HepG2 (cell line): ENCODE data around the gene RABGGTA.

ENCODE experiments used
- ATF7-NPFF ChIP-seq: sonication (generic); formaldehyde crosslinking; IDR thresholded peaks from 2 replicates; pipeline ENCODE4 v1.8.1; 2023; ENCODE audit warnings: mild to moderate bottlenecking, low read depth, missing genetic modification reagents, moderate library complexity
- GFI1 ChIP-seq: sonication (generic); formaldehyde crosslinking; IDR thresholded peaks from 2 replicates; pipeline ENCODE4 v1.5.0; 2020; ENCODE audit warnings: missing genetic modification reagents, mild to moderate bottlenecking, borderline replicate concordance
- HINFP ChIP-seq: sonication (generic); formaldehyde crosslinking; IDR thresholded peaks from 2 replicates; pipeline ENCODE4 v1.4.0; 2020; ENCODE audit warnings: low read depth, mild to moderate bottlenecking, missing genetic modification reagents
- MEF2D ChIP-seq: sonication (generic); formaldehyde crosslinking; IDR thresholded peaks from 2 replicates; pipeline ENCODE4 v1.5.1; 2020; ENCODE audit warnings: mild to moderate bottlenecking, missing genetic modification reagents
- NFRKB ChIP-seq: fragments of 450-650 bp; IDR thresholded peaks from 2 replicates; pipeline ENCODE4 v1.6.1; 2017
- POLR2A ChIP-seq, 2 experiments: IDR thresholded peaks; 2 replicates each; pipeline ENCODE4 v1.6.1; 2011; ENCODE audit warnings: low read depth in 2 of 2, low read length in 2 of 2, mild to moderate bottlenecking in 1 of 2, moderate library complexity in 1 of 2; ENCODE audit not compliant: insufficient read depth in 1 of 2
- SIX4 ChIP-seq: sonication (generic); formaldehyde crosslinking; IDR thresholded peaks from 2 replicates; pipeline ENCODE4 v1.4.0; 2020; ENCODE audit warnings: missing genetic modification reagents
- SMAD1 ChIP-seq: sonication (generic); formaldehyde crosslinking; IDR thresholded peaks from 2 replicates; pipeline ENCODE4 v1.4.0; 2020; ENCODE audit warnings: missing genetic modification reagents, low read depth, mild to moderate bottlenecking, borderline replicate concordance
- SNRNP70 ChIP-seq: fragments of 200-400 bp; formaldehyde crosslinking; IDR thresholded peaks from 2 replicates; pipeline ENCODE4 v1.6.1; 2017; ENCODE audit warnings: mild to moderate bottlenecking, low read depth, low read length, moderate library complexity
- TBX2 ChIP-seq: sonication (generic); formaldehyde crosslinking; IDR thresholded peaks from 2 replicates; pipeline ENCODE4 v1.5.0; 2020; ENCODE audit warnings: missing genetic modification reagents, mild to moderate bottlenecking, borderline replicate concordance
- TGIF2 ChIP-seq: IDR thresholded peaks from 2 replicates; pipeline ENCODE4 v1.6.1; 2016; ENCODE audit warnings: control low read depth, missing compliant biosample characterization
- ZNF558 ChIP-seq: sonication (generic); formaldehyde crosslinking; IDR thresholded peaks from 2 replicates; pipeline ENCODE4 v1.9.0; 2022; ENCODE audit warnings: mild to moderate bottlenecking, missing genetic modification reagents, borderline replicate concordance
- ZNF746 ChIP-seq: sonication (generic); formaldehyde crosslinking; IDR thresholded peaks from 2 replicates; pipeline ENCODE4 v1.8.0; 2022; ENCODE audit warnings: mild to moderate bottlenecking, missing genetic modification reagents
- TF ChIP-seq, protein P1 (sequence below): sonication (generic); formaldehyde crosslinking; IDR thresholded peaks from 2 replicates; pipeline ENCODE4 v1.9.0; 2021; ENCODE audit warnings: missing genetic modification reagents, borderline replicate concordance

DNA sequence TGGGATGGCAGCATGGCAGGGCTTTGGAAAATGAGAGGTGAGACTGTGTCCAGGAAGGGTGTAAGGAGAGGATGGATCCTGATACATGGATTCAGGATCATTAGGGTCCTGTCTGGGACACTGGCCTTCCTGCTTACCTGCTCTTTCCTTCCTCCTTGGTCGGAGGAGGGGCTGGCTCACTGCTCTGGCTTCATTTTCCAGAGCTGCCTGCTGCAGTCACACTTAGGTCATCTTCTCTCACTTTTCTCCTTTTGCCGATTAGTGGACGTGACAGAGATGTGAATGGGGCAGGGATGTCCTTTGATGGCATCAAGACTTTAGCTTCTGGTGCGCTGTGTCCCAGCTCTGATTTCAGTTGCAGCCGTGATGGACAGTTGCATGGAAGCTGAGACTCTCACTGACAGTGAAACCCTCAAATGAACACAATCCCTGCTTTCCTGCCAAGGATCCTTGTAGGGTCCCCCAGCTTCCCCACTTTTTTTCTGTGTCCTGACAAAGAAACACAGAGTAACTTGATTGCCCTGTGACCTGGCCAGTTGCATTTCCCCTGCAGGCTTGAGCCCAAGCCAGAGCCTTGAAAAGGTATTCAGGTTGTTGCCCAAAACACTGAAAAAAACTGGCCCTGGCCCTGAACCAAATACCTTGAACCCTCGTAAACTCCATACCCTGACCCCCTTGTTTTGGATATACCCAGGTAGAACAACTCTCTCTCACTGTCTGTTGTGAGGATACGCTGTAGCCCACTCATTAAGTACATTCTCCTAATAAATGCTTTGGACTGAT is 37.1 kb upstream of the RABGGTA start:
- no peak for TF ChIP-seq TBX2 (CRISPR knock-in tag)
- no peak for TF ChIP-seq SMAD1 (CRISPR knock-in tag)
- TF ChIP-seq HINFP (CRISPR knock-in tag), result no peak
- TF ChIP-seq, protein P1, sequence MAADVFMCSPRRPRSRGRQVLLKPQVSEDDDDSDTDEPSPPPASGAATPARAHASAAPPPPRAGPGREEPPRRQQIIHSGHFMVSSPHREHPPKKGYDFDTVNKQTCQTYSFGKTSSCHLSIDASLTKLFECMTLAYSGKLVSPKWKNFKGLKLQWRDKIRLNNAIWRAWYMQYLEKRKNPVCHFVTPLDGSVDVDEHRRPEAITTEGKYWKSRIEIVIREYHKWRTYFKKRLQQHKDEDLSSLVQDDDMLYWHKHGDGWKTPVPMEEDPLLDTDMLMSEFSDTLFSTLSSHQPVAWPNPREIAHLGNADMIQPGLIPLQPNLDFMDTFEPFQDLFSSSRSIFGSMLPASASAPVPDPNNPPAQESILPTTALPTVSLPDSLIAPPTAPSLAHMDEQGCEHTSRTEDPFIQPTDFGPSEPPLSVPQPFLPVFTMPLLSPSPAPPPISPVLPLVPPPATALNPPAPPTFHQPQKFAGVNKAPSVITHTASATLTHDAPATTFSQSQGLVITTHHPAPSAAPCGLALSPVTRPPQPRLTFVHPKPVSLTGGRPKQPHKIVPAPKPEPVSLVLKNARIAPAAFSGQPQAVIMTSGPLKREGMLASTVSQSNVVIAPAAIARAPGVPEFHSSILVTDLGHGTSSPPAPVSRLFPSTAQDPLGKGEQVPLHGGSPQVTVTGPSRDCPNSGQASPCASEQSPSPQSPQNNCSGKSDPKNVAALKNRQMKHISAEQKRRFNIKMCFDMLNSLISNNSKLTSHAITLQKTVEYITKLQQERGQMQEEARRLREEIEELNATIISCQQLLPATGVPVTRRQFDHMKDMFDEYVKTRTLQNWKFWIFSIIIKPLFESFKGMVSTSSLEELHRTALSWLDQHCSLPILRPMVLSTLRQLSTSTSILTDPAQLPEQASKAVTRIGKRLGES (CRISPR knock-in tag), result no peak
- TF ChIP-seq NFRKB, result no peak
- TF ChIP-seq SIX4 (CRISPR knock-in tag), result no peak
- no peak for TF ChIP-seq GFI1 (CRISPR knock-in tag)
- TF ChIP-seq ZNF746 (CRISPR knock-in tag), result no peak
- TF ChIP-seq TGIF2 (CRISPR knock-in tag), result no peak
- TF ChIP-seq POLR2A (IDR thresholded peaks at IDR 0.05; ENCODE audit: insufficient read depth in 1 of 2, low read depth in 2 of 2, low read length in 2 of 2), result no peak
- TF ChIP-seq SNRNP70, result no peak
- TF ChIP-seq ATF7-NPFF (CRISPR knock-in tag), result no peak
- TF ChIP-seq ZNF558 (CRISPR knock-in tag), result no peak
- no peak for TF ChIP-seq MEF2D
